Hepatocyte (in vitro differentiated cells): ENCODE data around the gene HOMER1. TPM values are rescaled to one million over a fixed set of nuclear protein-coding genes. Genes with fewer than 3 reads are reported as not detected.

ENCODE experiments used
- DNase-seq: peaks from one replicate; pipeline ENCODE4 v3.0.0-alpha.2; 2016; ENCODE audit warnings: low spot score
- H2AFZ ChIP-seq: fragments of 200-600 bp; sonication (generic); 2 replicates; pipeline ENCODE4 v1.6.0; 2016; ENCODE audit warnings: antibody characterized with exemption, mild to moderate bottlenecking
- H3K27ac ChIP-seq: fragments of 200-600 bp; sonication (generic); 2 replicates; pipeline ENCODE4 v1.5.1; 2016; ENCODE audit warnings: mild to moderate bottlenecking
- H3K27me3 ChIP-seq: fragments of 200-600 bp; sonication (generic); 2 replicates; pipeline ENCODE4 v1.6.1; 2016
- H3K36me3 ChIP-seq: fragments of 200-600 bp; sonication (generic); replicated peaks from 2 replicates; pipeline ENCODE4 v1.5.1; 2016; ENCODE audit warnings: low read depth; ENCODE audit not compliant: insufficient read depth
- H3K4me1 ChIP-seq: fragments of 200-600 bp; sonication (generic); 2 replicates; pipeline ENCODE4 v1.5.1; 2016; ENCODE audit warnings: mild to moderate bottlenecking, moderate library complexity; ENCODE audit not compliant: insufficient read depth
- H3K4me2 ChIP-seq: fragments of 200-600 bp; sonication (generic); 2 replicates; pipeline ENCODE4 v1.6.0; 2016
- H3K4me3 ChIP-seq: fragments of 200-600 bp; sonication (generic); 2 replicates; pipeline ENCODE4 v1.5.1; 2016; ENCODE audit warnings: mild to moderate bottlenecking
- H3K79me2 ChIP-seq: fragments of 200-600 bp; sonication (generic); 2 replicates; pipeline ENCODE4 v1.6.0; 2017; ENCODE audit warnings: mild to moderate bottlenecking
- H3K9me2 ChIP-seq: fragments of 200-600 bp; sonication (generic); replicated peaks from 2 replicates; pipeline ENCODE4 v1.6.0; 2017; ENCODE audit warnings: mild to moderate bottlenecking; ENCODE audit not compliant: insufficient read depth
- H3K9me3 ChIP-seq: fragments of 200-600 bp; sonication (generic); 2 replicates; pipeline ENCODE4 v1.5.1; 2016; ENCODE audit warnings: low read depth, mild to moderate bottlenecking
- H4K20me1 ChIP-seq: fragments of 200-600 bp; sonication (generic); 2 replicates; pipeline ENCODE4 v1.6.0; 2016; ENCODE audit warnings: mild to moderate bottlenecking; ENCODE audit not compliant: insufficient read depth, poor library complexity, severe bottlenecking
- EZH2 ChIP-seq: fragments of 200-600 bp; sonication (generic); IDR thresholded peaks from 2 replicates; pipeline ENCODE4 v1.6.1; 2016; ENCODE audit warnings: antibody characterized with exemption, mild to moderate bottlenecking, borderline replicate concordance
- EZH2phosphoT487 ChIP-seq: fragments of 200-600 bp; sonication (generic); IDR thresholded peaks from one replicate; pipeline ENCODE4 v1.6.1; 2018; ENCODE audit warnings: antibody characterized with exemption, mild to moderate bottlenecking, low read depth, moderate library complexity; ENCODE audit not compliant: unreplicated experiment, severe bottlenecking
- WGBS: methylation state at CpG from one replicate; pipeline ENCODE4 v1.1.6; 2016; ENCODE audit warnings: low lambda C conversion rate; ENCODE audit errors: missing lambda C conversion rate; 5-methylcytosine and 5-hydroxymethylcytosine counted together
- polyA plus RNA-seq: library from polyadenylated mRNA; unstranded; fragments of >200 nt; fragmentation: Nextera tagmentation; extraction: Ambion mirVana; gene quantifications from 2 replicates; pipeline ENCODE4 v1.2.1, GENCODE V29; 2016
- total RNA-seq: library from RNA; depleted of rRNA; stranded (reverse); fragments of >200 nt; gene quantifications from 2 replicates; pipeline ENCODE4 v1.2.3, GENCODE V29; 2014
- TF ChIP-seq, protein P1 (sequence below): fragments of 200-600 bp; sonication (generic); IDR thresholded peaks from 2 replicates; pipeline ENCODE4 v1.5.1; 2016; ENCODE audit warnings: antibody characterized with exemption, mild to moderate bottlenecking; ENCODE audit not compliant: poor library complexity

The HOMER1 gene
- total and polyA plus RNA-seq, 2 experiments from 2014 or later, result 12.0 to 14.2 TPM

DNA sequence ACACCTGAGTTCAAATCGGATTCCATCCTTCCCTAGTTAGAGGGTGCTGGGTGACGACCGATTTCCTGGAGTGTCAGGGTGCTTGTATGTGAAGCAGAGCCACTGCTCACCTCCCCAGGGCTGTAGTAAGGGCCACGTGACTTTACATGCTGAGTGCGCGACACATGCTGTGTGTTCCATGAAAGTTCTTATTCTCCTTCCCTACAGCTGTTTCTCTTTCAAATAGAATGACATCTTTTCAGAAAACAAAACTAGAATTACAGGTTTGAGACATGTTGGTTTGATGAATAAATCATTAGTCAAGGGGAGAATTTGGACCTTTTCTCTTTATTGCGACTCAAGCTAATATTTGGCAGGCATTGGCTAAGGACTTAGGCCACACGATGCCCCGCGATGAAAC is 164.9 kb downstream of the HOMER1 start:
- WGBS, result 94% methylated on average over 10 of the region's 10 CpGs
- Histone ChIP-seq H3K27me3 (no peaks in the 10 kb centered on the region), H3K79me2 (no peaks in the 10 kb centered on the region), H4K20me1 (no peaks in the 10 kb centered on the region), H3K4me2 (no peak overlapping the region), H3K27ac (no peak overlapping the region), H3K4me3 (no peak overlapping the region), H3K36me3 (no peaks in the 10 kb centered on the region), H3K4me1 (no peaks in the 10 kb centered on the region), H2AFZ (no peak overlapping the region), H3K9me2 (no peaks in the 10 kb centered on the region), H3K9me3 (no peaks in the 10 kb centered on the region)
- TF ChIP-seq EZH2phosphoT487 (no peak), EZH2 (no peak)
- TF ChIP-seq, protein P1, sequence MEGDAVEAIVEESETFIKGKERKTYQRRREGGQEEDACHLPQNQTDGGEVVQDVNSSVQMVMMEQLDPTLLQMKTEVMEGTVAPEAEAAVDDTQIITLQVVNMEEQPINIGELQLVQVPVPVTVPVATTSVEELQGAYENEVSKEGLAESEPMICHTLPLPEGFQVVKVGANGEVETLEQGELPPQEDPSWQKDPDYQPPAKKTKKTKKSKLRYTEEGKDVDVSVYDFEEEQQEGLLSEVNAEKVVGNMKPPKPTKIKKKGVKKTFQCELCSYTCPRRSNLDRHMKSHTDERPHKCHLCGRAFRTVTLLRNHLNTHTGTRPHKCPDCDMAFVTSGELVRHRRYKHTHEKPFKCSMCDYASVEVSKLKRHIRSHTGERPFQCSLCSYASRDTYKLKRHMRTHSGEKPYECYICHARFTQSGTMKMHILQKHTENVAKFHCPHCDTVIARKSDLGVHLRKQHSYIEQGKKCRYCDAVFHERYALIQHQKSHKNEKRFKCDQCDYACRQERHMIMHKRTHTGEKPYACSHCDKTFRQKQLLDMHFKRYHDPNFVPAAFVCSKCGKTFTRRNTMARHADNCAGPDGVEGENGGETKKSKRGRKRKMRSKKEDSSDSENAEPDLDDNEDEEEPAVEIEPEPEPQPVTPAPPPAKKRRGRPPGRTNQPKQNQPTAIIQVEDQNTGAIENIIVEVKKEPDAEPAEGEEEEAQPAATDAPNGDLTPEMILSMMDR, result no peak
- DNase-seq, result no peak

DNA sequence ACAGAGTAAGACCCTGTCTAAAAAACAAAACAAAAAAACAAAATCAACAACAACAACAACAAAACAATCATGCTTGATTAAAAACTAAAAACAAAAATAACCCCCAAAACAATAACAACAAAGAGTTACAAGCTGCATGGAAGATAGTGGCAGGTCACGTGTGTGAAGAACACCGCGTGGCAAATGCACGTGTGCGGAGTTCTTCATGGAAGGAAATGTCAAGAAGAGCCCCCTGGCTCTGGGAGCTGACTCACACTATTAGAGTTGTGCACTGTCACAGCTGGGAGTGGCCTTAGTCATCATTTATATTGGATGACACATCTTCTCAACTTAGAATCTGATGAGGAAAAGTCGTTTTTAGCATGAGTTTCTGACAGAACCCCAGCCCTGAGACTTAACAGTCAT is 167.5 kb downstream of the HOMER1 start:
- Histone ChIP-seq H3K4me1 (no peaks in the 10 kb centered on the region), H3K4me2 (no peak overlapping the region), H3K9me3 (no peaks in the 10 kb centered on the region), H3K4me3 (no peak overlapping the region), H4K20me1 (no peaks in the 10 kb centered on the region), H2AFZ (no peak overlapping the region), H3K79me2 (no peaks in the 10 kb centered on the region), H3K9me2 (no peaks in the 10 kb centered on the region), H3K27me3 (no peaks in the 10 kb centered on the region), H3K27ac (no peak overlapping the region), H3K36me3 (no peaks in the 10 kb centered on the region)
- DNase-seq, result no peak
- TF ChIP-seq, protein P1, result no peak
- TF ChIP-seq EZH2phosphoT487, result no peak
- TF ChIP-seq EZH2, result no peak
- 86% methylated on average over 6 of the region's 6 CpGs for WGBS

DNA sequence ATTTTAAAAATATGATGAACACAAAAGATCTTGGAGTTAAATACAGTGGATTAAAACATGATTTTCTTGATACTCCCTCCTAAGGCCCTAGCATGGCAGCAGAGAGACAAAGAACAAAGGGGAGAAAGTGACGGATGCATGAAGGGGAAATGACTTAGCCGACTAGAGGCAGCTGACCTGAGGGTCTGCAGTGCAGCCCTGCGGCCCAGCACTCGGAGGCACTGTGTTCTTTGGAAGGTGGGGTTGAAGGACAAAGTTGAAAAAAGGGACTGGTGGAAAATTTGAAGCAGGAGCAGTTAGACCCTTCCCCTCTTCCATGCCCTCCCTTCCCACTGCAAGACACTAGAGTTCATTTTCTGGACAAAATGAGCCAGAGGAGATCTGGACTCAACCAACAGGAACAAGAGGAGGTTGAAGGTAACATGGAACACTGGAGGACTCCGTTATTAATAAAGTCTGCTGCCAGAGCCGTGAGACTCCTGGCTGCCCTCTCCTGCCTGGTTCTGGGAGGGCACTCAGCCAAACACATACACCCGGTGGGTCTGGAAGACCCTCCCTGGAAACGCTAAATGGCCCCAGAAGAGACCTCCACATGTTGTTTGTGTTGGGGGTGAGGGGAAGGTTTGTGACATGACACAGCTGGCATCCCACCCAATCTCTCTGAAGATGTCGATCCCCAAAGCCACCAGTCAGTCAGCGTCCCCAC is 179.9 kb downstream of the HOMER1 start:
- no peaks in the 10 kb centered on the region for H4K20me1 ChIP-seq
- H3K4me2 ChIP-seq, result no peak overlapping the region
- no peak overlapping the region for H3K4me3 ChIP-seq
- WGBS, result 84% methylated on average over 10 of the region's 10 CpGs
- H2AFZ ChIP-seq, result no peak overlapping the region
- no peaks in the 10 kb centered on the region for H3K36me3 ChIP-seq
- no peaks in the 10 kb centered on the region for H3K9me2 ChIP-seq
- TF ChIP-seq EZH2phosphoT487, result no peak
- TF ChIP-seq, protein P1, result no peak
- TF ChIP-seq EZH2, result no peak
- H3K27me3 ChIP-seq, result no peaks in the 10 kb centered on the region
- no peaks in the 10 kb centered on the region for H3K9me3 ChIP-seq
- DNase-seq, result no peak
- H3K79me2 ChIP-seq, result no peaks in the 10 kb centered on the region
- H3K4me1 ChIP-seq, result no peaks in the 10 kb centered on the region
- H3K27ac ChIP-seq, result no peak overlapping the region
